NCI-H2029 (cell line): Measurements from ENCODE around the gene CDH15.

Source experiments
- DNase-seq: peaks from one replicate; lab custom pipeline; 2025; lab: John Stamatoyannopoulos, UW

The CDH15 gene

GRCh38 chr16:89171216-89172170 lies at the start of gene CDH15:
CDH15 (plus strand) TSS chr16:89171748; CDS start chr16:89171832, 84 bp downstream.
- DNase-seq, result peak; percentile 85

- DNase-seq, result peak; percentile 79
Measured at GRCh38 chr16:89122322-89122851, 49.2 kb upstream of the CDH15 start.

GRCh38 chr16:89123001-89123830 lies 48.3 kb upstream of the CDH15 start:
- no peak for DNase-seq

- no peak for DNase-seq
Measured at GRCh38 chr16:89123831-89124100, 47.8 kb upstream of the CDH15 start.

- DNase-seq, result no peak
Measured at GRCh38 chr16:89129378-89129777, 42.2 kb upstream of the CDH15 start.

GRCh38 chr16:89130448-89130847 lies 41.1 kb upstream of the CDH15 start:
- no peak for DNase-seq

GRCh38 chr16:89131783-89132182 lies 39.8 kb upstream of the CDH15 start:
- no peak for DNase-seq

- no peak for DNase-seq
Measured at GRCh38 chr16:89132194-89133005, 39.1 kb upstream of the CDH15 start.

- DNase-seq, result no peak
Measured at GRCh38 chr16:89133457-89134127, 38.0 kb upstream of the CDH15 start.

GRCh38 chr16:89134269-89134668 lies 37.3 kb upstream of the CDH15 start:
- DNase-seq, result no peak

- DNase-seq, result no peak
Measured at GRCh38 chr16:89135166-89135565, 36.4 kb upstream of the CDH15 start.

- no peak for DNase-seq
Measured at GRCh38 chr16:89135971-89136765, 35.4 kb upstream of the CDH15 start.

- no peak for DNase-seq
Measured at GRCh38 chr16:89136931-89137330, 34.6 kb upstream of the CDH15 start.

- no peak for DNase-seq
Measured at GRCh38 chr16:89137666-89138512, 33.7 kb upstream of the CDH15 start.

- no peak for DNase-seq
Measured at GRCh38 chr16:89138513-89138795, 33.1 kb upstream of the CDH15 start.

GRCh38 chr16:89138843-89139520 lies 32.6 kb upstream of the CDH15 start:
- DNase-seq, result no peak

GRCh38 chr16:89139907-89140361 lies 31.6 kb upstream of the CDH15 start:
- DNase-seq, result no peak

- DNase-seq, result no peak
Measured at GRCh38 chr16:89140401-89140800, 31.1 kb upstream of the CDH15 start.
